ENCODE results near the gene GPAT3.

DNA sequence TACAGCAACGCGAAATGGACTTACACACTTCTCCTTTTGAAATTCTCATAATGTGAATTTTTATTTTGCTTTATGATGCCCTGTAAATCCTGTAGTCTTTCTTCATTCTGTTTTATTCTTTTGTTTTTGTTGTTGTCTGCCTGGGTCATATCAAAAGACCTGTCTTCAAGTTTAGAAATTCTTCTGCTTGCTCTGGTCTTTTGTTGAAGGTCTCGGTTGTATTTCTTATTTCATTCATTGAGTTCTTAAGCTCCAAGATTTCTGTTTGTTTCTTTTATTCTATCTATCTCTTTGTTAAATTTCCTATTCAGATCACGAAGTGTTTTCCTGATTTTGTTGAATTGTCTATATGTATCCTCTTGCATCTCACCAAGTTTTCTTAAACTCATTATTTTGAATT lies 78.1 kb downstream of the GPAT3 start:
- TF ChIP-seq CTCF (IDR thresholded peaks at IDR 0.05) (no peak), EZH2 (IDR thresholded peaks at IDR 0.05) (no peak), EZH2phosphoT487 (IDR thresholded peaks at IDR 0.05) (no peak)
